B cell (primary cell): Measurements from ENCODE around the gene GALNT7.

Experiments
- EZH2 ChIP-seq: IDR thresholded peaks from 2 replicates; pipeline ENCODE4 v1.6.1; 2012; ENCODE audit warnings: borderline replicate concordance, low read depth, mild to moderate bottlenecking, moderate library complexity, low read length; ENCODE audit not compliant: insufficient read depth, poor library complexity, severe bottlenecking
- TF ChIP-seq, protein P1 (sequence below): fragments of 200-600 bp; IDR thresholded peaks from one replicate; pipeline ENCODE4 v1.8.0; 2022; ENCODE audit warnings: antibody characterized with exemption, mild to moderate bottlenecking

DNA sequence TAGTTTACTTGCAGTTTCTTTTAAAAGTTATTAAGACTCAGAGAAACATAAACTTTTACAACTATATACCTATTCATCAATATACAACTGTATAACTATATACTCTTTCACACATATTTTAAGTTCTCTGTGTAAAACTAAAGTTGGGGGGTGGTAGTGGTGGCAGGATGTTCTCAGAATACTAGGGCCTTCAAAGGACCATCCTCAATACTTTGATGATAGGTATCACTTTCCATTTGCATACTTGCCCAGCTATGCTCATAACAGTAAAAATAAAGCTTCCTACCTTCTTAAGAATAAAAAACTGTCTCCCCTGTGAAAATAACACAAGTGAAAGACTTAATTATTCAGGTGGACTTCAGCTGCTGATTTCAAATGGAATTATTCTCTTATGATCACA is 2.9 kb upstream of the GALNT7 start:
- TF ChIP-seq, protein P1, sequence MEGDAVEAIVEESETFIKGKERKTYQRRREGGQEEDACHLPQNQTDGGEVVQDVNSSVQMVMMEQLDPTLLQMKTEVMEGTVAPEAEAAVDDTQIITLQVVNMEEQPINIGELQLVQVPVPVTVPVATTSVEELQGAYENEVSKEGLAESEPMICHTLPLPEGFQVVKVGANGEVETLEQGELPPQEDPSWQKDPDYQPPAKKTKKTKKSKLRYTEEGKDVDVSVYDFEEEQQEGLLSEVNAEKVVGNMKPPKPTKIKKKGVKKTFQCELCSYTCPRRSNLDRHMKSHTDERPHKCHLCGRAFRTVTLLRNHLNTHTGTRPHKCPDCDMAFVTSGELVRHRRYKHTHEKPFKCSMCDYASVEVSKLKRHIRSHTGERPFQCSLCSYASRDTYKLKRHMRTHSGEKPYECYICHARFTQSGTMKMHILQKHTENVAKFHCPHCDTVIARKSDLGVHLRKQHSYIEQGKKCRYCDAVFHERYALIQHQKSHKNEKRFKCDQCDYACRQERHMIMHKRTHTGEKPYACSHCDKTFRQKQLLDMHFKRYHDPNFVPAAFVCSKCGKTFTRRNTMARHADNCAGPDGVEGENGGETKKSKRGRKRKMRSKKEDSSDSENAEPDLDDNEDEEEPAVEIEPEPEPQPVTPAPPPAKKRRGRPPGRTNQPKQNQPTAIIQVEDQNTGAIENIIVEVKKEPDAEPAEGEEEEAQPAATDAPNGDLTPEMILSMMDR: no peak
- no peak for TF ChIP-seq EZH2
